Measurements from ENCODE around the gene AP2A2.

Gene AP2A2

DNA sequence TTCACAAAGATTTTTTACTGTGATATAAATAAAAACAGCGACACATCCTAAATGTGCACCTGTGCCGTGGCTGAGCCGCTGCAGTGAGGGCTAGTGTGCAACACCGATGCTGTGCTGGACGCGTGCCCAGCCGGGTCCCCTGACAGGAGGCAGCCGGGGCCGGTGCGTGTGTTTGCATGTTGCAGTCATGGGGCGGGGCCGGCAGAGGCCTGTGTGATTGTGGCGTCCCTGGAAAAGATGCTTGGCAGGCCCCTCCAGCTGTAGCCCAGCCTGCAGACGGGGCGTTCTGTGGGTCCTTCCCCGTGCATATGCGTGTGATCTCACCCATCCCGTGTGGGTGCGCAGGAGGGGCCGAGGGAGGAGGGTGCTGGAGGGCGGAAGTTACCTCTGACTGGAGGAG, 80.3 kb downstream of the AP2A2 start:
- TF ChIP-seq, protein P1, sequence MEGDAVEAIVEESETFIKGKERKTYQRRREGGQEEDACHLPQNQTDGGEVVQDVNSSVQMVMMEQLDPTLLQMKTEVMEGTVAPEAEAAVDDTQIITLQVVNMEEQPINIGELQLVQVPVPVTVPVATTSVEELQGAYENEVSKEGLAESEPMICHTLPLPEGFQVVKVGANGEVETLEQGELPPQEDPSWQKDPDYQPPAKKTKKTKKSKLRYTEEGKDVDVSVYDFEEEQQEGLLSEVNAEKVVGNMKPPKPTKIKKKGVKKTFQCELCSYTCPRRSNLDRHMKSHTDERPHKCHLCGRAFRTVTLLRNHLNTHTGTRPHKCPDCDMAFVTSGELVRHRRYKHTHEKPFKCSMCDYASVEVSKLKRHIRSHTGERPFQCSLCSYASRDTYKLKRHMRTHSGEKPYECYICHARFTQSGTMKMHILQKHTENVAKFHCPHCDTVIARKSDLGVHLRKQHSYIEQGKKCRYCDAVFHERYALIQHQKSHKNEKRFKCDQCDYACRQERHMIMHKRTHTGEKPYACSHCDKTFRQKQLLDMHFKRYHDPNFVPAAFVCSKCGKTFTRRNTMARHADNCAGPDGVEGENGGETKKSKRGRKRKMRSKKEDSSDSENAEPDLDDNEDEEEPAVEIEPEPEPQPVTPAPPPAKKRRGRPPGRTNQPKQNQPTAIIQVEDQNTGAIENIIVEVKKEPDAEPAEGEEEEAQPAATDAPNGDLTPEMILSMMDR (IDR thresholded peaks at IDR 0.05; ENCODE audit: low read depth, low read length), result no peak
- H3K4me3 ChIP-seq (ENCODE audit: low read depth, low read length), result no peak overlapping the region

DNA sequence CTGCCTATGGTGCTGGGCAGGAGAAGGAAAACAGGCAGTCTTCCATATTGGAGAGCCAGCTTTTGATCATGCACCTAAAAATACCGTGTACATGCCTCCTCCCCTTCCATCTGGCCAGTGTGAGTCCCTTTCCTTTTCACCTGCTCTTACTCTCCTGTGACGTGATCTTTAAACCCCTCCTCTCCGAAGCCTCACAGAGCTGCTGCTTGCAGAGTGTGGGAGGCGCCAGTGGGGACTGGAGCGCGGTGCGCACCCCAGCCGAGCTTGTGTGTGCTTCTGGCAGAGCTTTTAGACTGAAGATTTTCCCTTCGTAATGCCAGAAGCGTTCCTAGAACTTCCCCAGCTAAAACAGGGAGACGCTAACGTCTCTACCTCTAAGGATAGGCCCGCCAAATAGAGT, 81.1 kb downstream of the AP2A2 start:
- TF ChIP-seq, protein P1 (IDR thresholded peaks at IDR 0.05; ENCODE audit: low read depth, low read length), result no peak
- no peak overlapping the region for H3K4me3 ChIP-seq (ENCODE audit: low read depth, low read length)

DNA sequence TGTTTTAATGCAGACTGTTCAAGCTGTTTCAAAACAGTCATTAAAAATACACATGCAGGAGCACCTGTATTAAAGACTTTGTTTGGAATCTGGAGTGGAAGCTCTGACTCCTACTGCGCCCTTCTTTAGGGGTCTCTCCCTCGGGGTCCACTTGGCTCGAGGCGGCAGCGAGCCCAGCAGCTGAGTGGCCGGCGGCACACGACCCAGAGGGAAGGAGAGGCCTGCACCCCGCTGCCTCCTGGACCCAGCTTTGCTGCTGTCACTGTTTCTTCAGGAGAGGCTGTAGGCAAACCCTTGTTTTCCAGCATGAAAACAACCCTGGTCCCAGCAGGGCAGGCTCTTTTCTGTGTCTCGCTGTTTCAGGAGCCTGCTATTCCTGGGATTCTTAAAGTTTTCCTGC, 81.6 kb downstream of the AP2A2 start:
- TF ChIP-seq, protein P1 (IDR thresholded peaks at IDR 0.05; ENCODE audit: low read depth, low read length), result no peak
- no peak overlapping the region for H3K4me3 ChIP-seq (ENCODE audit: low read depth, low read length)

DNA sequence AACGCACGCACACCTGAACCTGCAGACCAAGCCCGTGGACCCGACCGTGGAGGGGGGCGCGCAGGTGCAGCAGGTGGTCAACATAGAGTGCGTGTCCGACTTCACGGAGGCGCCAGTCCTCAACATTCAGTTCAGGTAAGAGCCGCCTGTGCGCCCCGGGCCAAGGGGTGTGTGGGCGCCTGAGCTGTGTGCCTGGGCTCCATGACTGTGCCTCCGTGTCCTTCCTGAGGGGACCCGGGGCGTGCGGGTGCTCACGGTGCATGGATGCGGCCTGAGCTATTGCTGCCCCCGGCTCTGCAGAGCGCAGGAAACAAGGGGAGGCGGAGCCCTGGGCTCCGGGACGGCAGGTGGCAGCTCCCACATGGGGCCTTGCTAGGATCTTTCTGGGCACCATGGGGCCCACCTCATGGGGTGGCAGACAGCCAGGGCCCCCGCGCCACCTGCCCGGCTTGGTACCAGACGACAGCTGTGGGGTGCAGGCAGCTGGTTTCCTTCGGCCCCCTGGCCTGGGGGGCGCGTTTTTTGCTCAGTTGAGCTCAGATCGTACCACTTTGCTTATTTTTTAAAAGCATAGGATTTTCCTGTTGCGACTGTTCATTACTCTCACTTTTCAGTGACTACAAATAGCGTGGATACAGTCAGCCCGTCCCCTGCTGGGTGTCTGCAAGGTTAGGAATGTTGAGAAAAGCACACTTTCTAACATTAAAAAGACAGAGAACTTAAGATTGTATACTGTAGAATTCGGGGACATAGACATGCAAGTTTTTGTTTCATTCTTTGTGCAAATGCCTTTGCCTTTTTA, 82.5 kb downstream of the AP2A2 start:
- H3K4me3 ChIP-seq (ENCODE audit: low read depth, low read length), result no peak overlapping the region
- TF ChIP-seq, protein P1 (IDR thresholded peaks at IDR 0.05; ENCODE audit: low read depth, low read length), result no peak

DNA sequence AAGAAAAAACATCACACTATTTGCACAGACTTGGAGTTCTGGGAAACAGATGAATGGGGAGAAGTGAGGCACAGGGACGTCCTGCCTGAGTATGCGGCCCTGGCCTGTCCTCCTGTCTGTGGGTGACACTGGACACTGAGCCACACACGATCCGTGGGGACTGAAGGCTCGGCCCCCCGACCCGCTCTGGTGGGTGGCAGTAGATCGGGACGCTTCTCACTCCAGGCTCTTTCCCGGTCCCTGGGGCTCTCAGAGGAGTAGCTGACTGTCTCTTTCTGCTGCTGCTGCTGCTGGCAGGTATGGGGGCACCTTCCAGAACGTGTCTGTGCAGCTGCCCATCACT, 83.1 kb downstream of the AP2A2 start:
- TF ChIP-seq, protein P1 (IDR thresholded peaks at IDR 0.05; ENCODE audit: low read depth, low read length), result no peak
- no peak overlapping the region for H3K4me3 ChIP-seq (ENCODE audit: low read depth, low read length)

DNA sequence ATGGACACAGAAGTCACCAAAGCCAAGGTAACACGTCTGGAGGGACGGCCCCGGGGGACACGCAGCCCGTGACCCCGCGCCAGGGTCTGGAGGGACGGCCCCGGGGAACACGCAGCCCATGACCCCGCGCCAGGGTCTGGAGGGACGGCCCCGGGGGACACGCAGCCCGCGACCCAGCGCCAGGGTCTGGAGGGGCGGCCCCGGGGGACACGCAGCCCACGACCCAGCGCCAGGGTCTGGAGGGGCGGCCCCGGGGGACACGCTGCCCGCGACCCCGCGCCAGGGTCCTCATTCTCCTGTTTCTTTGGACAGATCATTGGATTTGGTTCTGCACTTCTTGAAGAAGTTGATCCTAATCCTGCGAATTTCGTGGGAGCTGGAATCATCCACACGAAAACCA, 83.7 kb downstream of the AP2A2 start:
- H3K4me3 ChIP-seq (ENCODE audit: low read depth, low read length), result no peak overlapping the region
- TF ChIP-seq, protein P1 (IDR thresholded peaks at IDR 0.05; ENCODE audit: low read depth, low read length), result no peak

DNA sequence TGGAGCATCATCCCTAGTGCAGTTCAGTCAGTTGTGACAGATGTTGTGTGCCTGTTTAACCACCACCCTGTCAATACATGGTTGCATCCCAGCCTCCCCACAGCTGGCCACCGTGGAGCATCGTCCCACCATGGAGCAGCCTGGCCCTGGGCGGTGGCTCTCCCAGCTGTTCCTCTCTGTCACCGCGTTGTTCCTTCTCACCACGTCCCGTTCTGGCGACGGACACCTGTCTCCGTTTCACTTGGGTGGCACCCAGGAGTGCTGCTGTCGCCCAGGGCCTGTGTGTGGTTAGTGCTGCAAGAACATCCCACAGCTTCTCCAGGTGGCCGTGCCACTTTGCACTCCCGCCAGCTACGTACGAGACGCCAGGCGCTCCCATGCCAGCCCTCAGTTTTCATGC, 84.3 kb downstream of the AP2A2 start:
- no peak overlapping the region for H3K4me3 ChIP-seq (ENCODE audit: low read depth, low read length)
- TF ChIP-seq, protein P1 (IDR thresholded peaks at IDR 0.05; ENCODE audit: low read depth, low read length), result no peak
